Upper lobe of left lung (tissue), 6 donors: ENCODE results near the gene GPC5. TPM values are rescaled to one million over a fixed set of nuclear protein-coding genes. Genes with fewer than 3 reads are reported as not detected.

Experiments used
- ATAC-seq, 2 donors: fragments of 200-7000 bp; cut with Tn5 transposase; one replicate each; pipeline ENCODE4 v1.9.1; 2022; ENCODE audit warnings: mild to moderate bottlenecking in 2 of 2, moderate library complexity in 2 of 2; ENCODE audit not compliant: low FRiP score in 2 of 2
- DNase-seq, 2 donors: peaks; one replicate each; pipeline ENCODE4 v3.0.0-alpha.2; 2019 to 2020
- H3K27ac ChIP-seq, 4 donors: fragments of 200-600 bp; sonication (generic); one replicate each; pipeline ENCODE4 v1.5.1; 2016 to 2019
- H3K27me3 ChIP-seq, 4 donors: fragments of 200-600 bp; sonication (generic); one replicate each; pipeline ENCODE4 v1.5.1; 2017 to 2019
- H3K36me3 ChIP-seq, 4 donors: fragments of 200-600 bp; sonication (generic); one replicate each; pipeline ENCODE4 v1.5.1; 2016 to 2019
- H3K4me1 ChIP-seq, 4 donors: fragments of 200-600 bp; sonication (generic); one replicate each; pipeline ENCODE4 v1.5.1; 2018 to 2019
- H3K4me3 ChIP-seq, 4 donors: fragments of 200-600 bp; sonication (generic); one replicate each; pipeline ENCODE4 v1.5.1; 2017 to 2019; ENCODE audit warnings: mild to moderate bottlenecking in 2 of 4, moderate library complexity in 1 of 4
- H3K9me3 ChIP-seq, 4 donors: fragments of 200-600 bp; sonication (generic); one replicate each; pipeline ENCODE4 v1.5.1; 2018 to 2019
- EP300 ChIP-seq, 4 donors: sonication (generic); formaldehyde crosslinking; IDR thresholded peaks; one replicate each; pipeline ENCODE4 v1.5.1; 2017; ENCODE audit warnings: antibody characterized with exemption in 4 of 4, control low read depth in 2 of 4
- POLR2A ChIP-seq, 4 donors: fragments of 450-650 bp; IDR thresholded peaks; one replicate each; pipeline ENCODE4 v1.5.1; 2016 to 2017; ENCODE audit warnings: antibody characterized with exemption in 4 of 4, mild to moderate bottlenecking in 2 of 4
- POLR2AphosphoS5 ChIP-seq, 2 donors: sonication (generic); formaldehyde crosslinking; IDR thresholded peaks; one replicate each; pipeline ENCODE4 v1.5.1; 2017; ENCODE audit warnings: antibody characterized with exemption in 2 of 2
- WGBS, 2 donors: methylation state at CpG; one replicate each; pipeline ENCODE4 v1.1.5; 2017 to 2018; 5-methylcytosine and 5-hydroxymethylcytosine counted together
- total RNA-seq, 6 donors: library from RNA; depleted of rRNA in 4 of 6; stranded (reverse); fragments of >200 nt in 4 of 6; gene quantifications; one replicate each; pipeline versions ENCODE4 v1.1.0 to v1.2.1, GENCODE V29; 2016 to 2021
- TF ChIP-seq, protein P1 (sequence below), 6 experiments: fragments of 450-650 bp in 4 of 6; fragments of 200-600 bp in 2 of 6; sonication (generic) in 2 of 6; IDR thresholded peaks; one replicate each; pipeline ENCODE4 v1.5.1; 2016 to 2019; ENCODE audit warnings: antibody characterized with exemption in 6 of 6
- donor health status: DM: no; HTN: no; CAD: no; lungs with moderate emphysema.
- donor health status: DM: no; HTN: yes; CAD: no; lungs with severe emphysema.

GPC5 gene
- total RNA-seq, 6 donors from 2014 or later: 7.6 to 51.4 (median 12.8) TPM

DNA sequence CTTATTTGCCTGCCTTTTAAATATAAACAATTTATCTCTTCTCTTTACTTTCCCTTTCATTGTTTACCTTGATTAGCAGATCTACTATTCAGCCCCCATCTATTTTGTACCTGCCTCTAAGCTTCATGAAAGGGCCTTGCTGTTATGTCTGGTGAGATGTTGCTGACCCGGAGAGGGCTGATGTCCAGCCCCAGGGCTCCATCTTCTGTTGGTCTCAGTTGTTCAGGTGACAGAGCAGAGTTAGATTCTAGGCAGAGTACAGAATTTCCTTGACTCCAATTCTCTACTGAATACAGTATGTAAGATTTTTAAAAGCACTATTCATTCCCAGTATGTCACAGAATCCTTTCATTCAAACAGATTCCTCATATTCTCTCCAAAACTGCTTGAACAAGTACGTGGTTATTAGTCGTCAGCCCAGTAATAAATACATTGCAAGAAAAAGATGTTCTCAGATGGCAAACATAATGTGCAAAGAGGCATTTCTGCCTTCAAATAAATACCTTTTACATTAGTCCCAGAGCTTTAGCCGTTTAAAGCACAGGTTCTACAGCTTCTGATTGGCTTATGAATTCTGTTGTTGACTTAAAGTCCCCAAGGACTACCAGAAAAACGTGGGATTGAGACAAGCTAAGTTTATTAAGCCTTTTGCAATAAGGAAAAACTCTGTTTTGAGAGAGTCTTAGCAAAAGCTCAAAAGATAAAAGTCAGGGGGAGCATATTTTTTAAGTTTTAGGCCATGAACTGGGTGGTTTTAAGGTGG is 159.1 kb downstream of the GPC5 start:
- Histone ChIP-seq H3K27me3 (no peaks in the 10 kb centered on the region), H3K27ac (no peak overlapping the region), H3K36me3 (no peaks in the 10 kb centered on the region), H3K4me1 (no peaks in the 10 kb centered on the region), H3K9me3 (no peaks in the 10 kb centered on the region), H3K4me3 (no peak overlapping the region)
- no peak for DNase-seq
- 51 to 68% methylated on average over 5 of the region's 5 CpGs for whole genome bisulfite sequencing, 2 donors
- no peak for ATAC-seq
- TF ChIP-seq POLR2A (IDR thresholded peaks at IDR 0.05): no peak
- TF ChIP-seq, protein P1, sequence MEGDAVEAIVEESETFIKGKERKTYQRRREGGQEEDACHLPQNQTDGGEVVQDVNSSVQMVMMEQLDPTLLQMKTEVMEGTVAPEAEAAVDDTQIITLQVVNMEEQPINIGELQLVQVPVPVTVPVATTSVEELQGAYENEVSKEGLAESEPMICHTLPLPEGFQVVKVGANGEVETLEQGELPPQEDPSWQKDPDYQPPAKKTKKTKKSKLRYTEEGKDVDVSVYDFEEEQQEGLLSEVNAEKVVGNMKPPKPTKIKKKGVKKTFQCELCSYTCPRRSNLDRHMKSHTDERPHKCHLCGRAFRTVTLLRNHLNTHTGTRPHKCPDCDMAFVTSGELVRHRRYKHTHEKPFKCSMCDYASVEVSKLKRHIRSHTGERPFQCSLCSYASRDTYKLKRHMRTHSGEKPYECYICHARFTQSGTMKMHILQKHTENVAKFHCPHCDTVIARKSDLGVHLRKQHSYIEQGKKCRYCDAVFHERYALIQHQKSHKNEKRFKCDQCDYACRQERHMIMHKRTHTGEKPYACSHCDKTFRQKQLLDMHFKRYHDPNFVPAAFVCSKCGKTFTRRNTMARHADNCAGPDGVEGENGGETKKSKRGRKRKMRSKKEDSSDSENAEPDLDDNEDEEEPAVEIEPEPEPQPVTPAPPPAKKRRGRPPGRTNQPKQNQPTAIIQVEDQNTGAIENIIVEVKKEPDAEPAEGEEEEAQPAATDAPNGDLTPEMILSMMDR (IDR thresholded peaks at IDR 0.05): no peak
- no peak for TF ChIP-seq POLR2AphosphoS5 (IDR thresholded peaks at IDR 0.05)
- TF ChIP-seq EP300 (IDR thresholded peaks at IDR 0.05): no peak

DNA sequence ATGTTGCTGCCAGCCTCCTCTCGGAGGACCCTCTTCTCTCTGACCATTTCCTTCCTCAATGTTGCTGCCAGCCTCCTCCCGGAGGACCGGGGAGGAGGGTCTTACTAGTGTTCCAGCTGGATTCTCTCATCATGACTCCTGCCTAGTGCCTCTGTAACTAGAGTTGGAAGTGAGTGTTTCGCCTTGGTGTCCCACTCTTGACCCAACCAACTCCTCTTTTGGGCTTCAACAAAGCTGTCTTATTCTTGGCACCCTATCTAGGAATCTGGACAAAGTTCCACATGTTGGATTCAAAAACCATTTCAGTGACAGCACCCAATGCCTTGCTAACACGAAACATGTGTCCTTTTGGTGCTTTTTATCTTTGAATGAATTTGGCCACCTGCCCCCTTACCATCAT is 165.4 kb downstream of the GPC5 start:
- H3K36me3 ChIP-seq: no peaks in the 10 kb centered on the region
- no peak overlapping the region for H3K4me3 ChIP-seq
- TF ChIP-seq POLR2AphosphoS5 (IDR thresholded peaks at IDR 0.05) (no peak), EP300 (IDR thresholded peaks at IDR 0.05) (no peak), POLR2A (IDR thresholded peaks at IDR 0.05) (no peak)
- TF ChIP-seq, protein P1 (IDR thresholded peaks at IDR 0.05): no peak
- 57 to 58% methylated on average over 5 of the region's 5 CpGs for WGBS, 2 donors
- no peaks in the 10 kb centered on the region for H3K27me3 ChIP-seq
- DNase-seq (no peak), ATAC-seq (no peak)
- no peak overlapping the region for H3K27ac ChIP-seq
- H3K9me3 ChIP-seq: no peaks in the 10 kb centered on the region
- H3K4me1 ChIP-seq: no peaks in the 10 kb centered on the region

DNA sequence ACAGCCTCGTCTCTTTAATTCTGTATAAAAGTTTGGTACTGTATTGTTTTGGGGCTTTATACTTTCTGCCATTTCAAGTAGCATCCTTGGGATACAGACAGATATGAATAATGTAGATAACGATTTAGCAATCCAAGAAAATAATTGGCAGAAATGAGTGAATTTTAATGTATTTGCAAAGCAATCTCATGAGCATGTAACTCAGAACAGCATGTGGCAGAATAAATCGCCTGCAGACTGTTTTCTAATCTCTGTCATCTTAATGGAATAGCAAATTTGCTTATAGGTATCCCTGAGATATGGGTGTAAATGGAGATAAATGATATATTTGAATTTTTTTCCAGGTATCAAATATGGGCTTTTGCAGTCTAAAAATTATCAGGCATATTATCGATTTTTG is 166.0 kb downstream of the GPC5 start:
- 74 to 81% methylated on average over 4 of the region's 4 CpGs for WGBS, 2 donors
- no peak for DNase-seq
- no peak for ATAC-seq

DNA sequence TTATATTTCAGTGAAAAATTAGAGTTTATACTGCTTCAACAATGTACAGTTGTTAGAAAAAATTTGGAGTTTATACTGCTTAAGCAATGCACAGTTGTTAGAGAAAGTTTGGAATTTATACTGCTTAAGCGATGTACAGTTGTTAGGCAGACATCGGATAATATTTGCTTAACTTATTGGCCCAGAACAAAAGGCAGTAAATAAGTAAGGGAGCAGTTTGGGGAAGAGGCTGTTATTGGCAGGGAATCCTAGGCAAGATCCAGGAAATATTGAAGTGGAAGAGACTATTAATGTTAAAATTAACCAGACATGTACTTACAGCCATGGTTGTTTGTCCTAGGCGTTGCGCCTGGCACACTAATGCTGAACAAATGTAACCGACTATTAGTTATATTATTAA is 166.9 kb downstream of the GPC5 start:
- WGBS, 2 donors: 76 to 78% methylated on average over 5 of the region's 5 CpGs
- H3K4me3 ChIP-seq: no peak overlapping the region
- no peaks in the 10 kb centered on the region for H3K36me3 ChIP-seq
- TF ChIP-seq POLR2AphosphoS5 (IDR thresholded peaks at IDR 0.05): no peak
- TF ChIP-seq, protein P1 (IDR thresholded peaks at IDR 0.05): no peak
- no peak for TF ChIP-seq EP300 (IDR thresholded peaks at IDR 0.05)
- TF ChIP-seq POLR2A (IDR thresholded peaks at IDR 0.05): no peak
- no peak overlapping the region for H3K27ac ChIP-seq
- no peaks in the 10 kb centered on the region for H3K27me3 ChIP-seq
- DNase-seq (no peak), ATAC-seq (no peak)
- H3K9me3 ChIP-seq: no peaks in the 10 kb centered on the region
- no peaks in the 10 kb centered on the region for H3K4me1 ChIP-seq

More for the DNA sequence above, 166.0 kb downstream of the GPC5 start:
- no peak overlapping the region for H3K4me3 ChIP-seq
- TF ChIP-seq, protein P1 (IDR thresholded peaks at IDR 0.05): no peak
- TF ChIP-seq EP300 (IDR thresholded peaks at IDR 0.05): no peak
- no peak for TF ChIP-seq POLR2AphosphoS5 (IDR thresholded peaks at IDR 0.05)
- no peak for TF ChIP-seq POLR2A (IDR thresholded peaks at IDR 0.05)
- no peaks in the 10 kb centered on the region for H3K27me3 ChIP-seq
- no peaks in the 10 kb centered on the region for H3K36me3 ChIP-seq
- no peak overlapping the region for H3K27ac ChIP-seq
- H3K4me1 ChIP-seq: no peaks in the 10 kb centered on the region
- H3K9me3 ChIP-seq: no peaks in the 10 kb centered on the region
